ENCODE results near the gene PTPN11. TPM values are rescaled to one million over a fixed set of nuclear protein-coding genes. Genes with fewer than 3 reads are reported as not detected.

Gene PTPN11
- total and polyA plus RNA-seq, 10 of the 15 experiments (the other 5 are each of a cell fraction or from before 2014, with no cell fraction given): 14.6 to 85.2 (median 58.6) TPM

DNA sequence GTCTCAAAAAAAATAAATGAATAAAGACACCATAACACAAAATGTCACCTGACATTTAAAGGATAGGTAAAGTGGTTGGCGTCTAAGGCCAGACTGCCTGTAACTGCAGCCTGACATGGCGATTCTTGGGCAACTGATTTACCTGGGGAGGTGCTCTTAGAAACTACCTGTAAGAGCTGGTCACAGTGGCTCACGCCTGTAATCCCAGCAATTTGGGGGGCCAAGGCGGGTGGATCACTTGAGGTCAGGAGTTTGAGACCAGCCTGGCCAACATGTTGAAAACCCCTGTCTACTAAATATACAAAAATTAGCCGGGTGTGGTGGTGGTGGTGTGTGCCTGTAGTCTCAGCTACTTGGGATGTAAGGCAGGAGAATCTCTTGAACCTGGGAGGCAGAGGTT lies 17.7 kb upstream of the PTPN11 start:
- no TSS peak for BruUV-seq (replicated peaks)
- intact Hi-C loops (cut with micrococcal nuclease; ENCODE audit: unreplicated experiment) (no loop called here), in situ Hi-C loops (cut with MboI) (no loop called here)
- DNase-seq (ENCODE audit: low read depth, low spot score) (no peak), FAIRE-seq (no peak), ATAC-seq (no peak)
- Histone ChIP-seq H3K9ac (ENCODE audit: control insufficient read depth, insufficient read depth, low read length) (no peak overlapping the region), H3K4me2 (ENCODE audit: control insufficient read depth, insufficient read depth) (no peak overlapping the region), H3K27me3 (replicated peaks in 1 of 2; ENCODE audit: control insufficient read depth in 2 of 2, insufficient read depth in 2 of 2, low read length in 1 of 2) (no peaks in the 10 kb centered on the region; a peak in 1 of 4 replicates), H3K4me1 (ENCODE audit: control insufficient read depth, insufficient read depth, low read length) (no peaks in the 10 kb centered on the region), H3K9me3 (replicated peaks; ENCODE audit: control insufficient read depth, insufficient read depth, low read length) (no peaks in the 10 kb centered on the region), H4K20me1 (ENCODE audit: control insufficient read depth, insufficient read depth) (peaks cover 2% of the 10 kb centered on the region; the same call in 1 of the 2 replicates), H3K4me3 (no peak overlapping the region), H3K27ac (ENCODE audit: control insufficient read depth, insufficient read depth) (no peak overlapping the region), H3K36me3 (ENCODE audit: control insufficient read depth in 2 of 2, insufficient read depth in 2 of 2, low read length in 1 of 2) (peaks cover 10% of the 10 kb centered on the region in 2 experiments), H2AFZ (ENCODE audit: control insufficient read depth, low read depth, low read length) (no peak overlapping the region), H3K79me2 (ENCODE audit: control insufficient read depth, insufficient read depth, low read length) (no peaks in the 10 kb centered on the region)
- CTCF ChIA-PET: interaction anchor here (0.9 to 2.6 kb wide), 2 partner anchors 10 to 13 kb away, joined by 3 to 12 read pairs; no protein-coding TSS in a partner anchor
- no peak for TF ChIP-seq CBFB (IDR thresholded peaks at IDR 0.05; ENCODE audit: low read depth)
- no peak for TF ChIP-seq IRF4 (IDR thresholded peaks at IDR 0.05; ENCODE audit: low read depth, low read length)
- TF ChIP-seq, protein P1, sequence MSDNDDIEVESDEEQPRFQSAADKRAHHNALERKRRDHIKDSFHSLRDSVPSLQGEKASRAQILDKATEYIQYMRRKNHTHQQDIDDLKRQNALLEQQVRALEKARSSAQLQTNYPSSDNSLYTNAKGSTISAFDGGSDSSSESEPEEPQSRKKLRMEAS (IDR thresholded peaks at IDR 0.05; ENCODE audit: low read depth, low read length): no peak
- TF ChIP-seq, protein P2, sequence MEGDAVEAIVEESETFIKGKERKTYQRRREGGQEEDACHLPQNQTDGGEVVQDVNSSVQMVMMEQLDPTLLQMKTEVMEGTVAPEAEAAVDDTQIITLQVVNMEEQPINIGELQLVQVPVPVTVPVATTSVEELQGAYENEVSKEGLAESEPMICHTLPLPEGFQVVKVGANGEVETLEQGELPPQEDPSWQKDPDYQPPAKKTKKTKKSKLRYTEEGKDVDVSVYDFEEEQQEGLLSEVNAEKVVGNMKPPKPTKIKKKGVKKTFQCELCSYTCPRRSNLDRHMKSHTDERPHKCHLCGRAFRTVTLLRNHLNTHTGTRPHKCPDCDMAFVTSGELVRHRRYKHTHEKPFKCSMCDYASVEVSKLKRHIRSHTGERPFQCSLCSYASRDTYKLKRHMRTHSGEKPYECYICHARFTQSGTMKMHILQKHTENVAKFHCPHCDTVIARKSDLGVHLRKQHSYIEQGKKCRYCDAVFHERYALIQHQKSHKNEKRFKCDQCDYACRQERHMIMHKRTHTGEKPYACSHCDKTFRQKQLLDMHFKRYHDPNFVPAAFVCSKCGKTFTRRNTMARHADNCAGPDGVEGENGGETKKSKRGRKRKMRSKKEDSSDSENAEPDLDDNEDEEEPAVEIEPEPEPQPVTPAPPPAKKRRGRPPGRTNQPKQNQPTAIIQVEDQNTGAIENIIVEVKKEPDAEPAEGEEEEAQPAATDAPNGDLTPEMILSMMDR (IDR thresholded peaks at IDR 0.05 in 2 of 3, conservative IDR thresholded peaks at IDR 0.05 in 1 of 3; ENCODE audit: control insufficient read depth in 2 of 3, extremely low read depth in 1 of 3, insufficient read depth in 1 of 3, low read depth in 3 of 3, low read length in 3 of 3): no peak
- TF ChIP-seq NRF1 (conservative IDR thresholded peaks at IDR 0.05; ENCODE audit: low read depth, low read length): no peak
- no peak for TF ChIP-seq SMARCA5 (IDR thresholded peaks at IDR 0.05)
- TF ChIP-seq, protein P3, sequence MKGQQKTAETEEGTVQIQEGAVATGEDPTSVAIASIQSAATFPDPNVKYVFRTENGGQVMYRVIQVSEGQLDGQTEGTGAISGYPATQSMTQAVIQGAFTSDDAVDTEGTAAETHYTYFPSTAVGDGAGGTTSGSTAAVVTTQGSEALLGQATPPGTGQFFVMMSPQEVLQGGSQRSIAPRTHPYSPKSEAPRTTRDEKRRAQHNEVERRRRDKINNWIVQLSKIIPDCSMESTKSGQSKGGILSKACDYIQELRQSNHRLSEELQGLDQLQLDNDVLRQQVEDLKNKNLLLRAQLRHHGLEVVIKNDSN (IDR thresholded peaks at IDR 0.05; ENCODE audit: borderline replicate concordance, extremely low read length, insufficient read depth, low read depth, low read length): no peak
- TF ChIP-seq, protein P4, sequence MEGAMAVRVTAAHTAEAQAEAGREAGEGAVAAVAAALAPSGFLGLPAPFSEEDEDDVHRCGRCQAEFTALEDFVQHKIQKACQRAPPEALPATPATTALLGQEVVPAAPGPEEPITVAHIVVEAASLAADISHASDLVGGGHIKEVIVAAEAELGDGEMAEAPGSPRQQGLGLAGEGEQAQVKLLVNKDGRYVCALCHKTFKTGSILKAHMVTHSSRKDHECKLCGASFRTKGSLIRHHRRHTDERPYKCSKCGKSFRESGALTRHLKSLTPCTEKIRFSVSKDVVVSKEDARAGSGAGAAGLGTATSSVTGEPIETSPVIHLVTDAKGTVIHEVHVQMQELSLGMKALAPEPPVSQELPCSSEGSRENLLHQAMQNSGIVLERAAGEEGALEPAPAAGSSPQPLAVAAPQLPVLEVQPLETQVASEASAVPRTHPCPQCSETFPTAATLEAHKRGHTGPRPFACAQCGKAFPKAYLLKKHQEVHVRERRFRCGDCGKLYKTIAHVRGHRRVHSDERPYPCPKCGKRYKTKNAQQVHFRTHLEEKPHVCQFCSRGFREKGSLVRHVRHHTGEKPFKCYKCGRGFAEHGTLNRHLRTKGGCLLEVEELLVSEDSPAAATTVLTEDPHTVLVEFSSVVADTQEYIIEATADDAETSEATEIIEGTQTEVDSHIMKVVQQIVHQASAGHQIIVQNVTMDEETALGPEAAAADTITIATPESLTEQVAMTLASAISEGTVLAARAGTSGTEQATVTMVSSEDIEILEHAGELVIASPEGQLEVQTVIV (IDR thresholded peaks at IDR 0.05; ENCODE audit: borderline replicate concordance, partially characterized antibody): no peak
- no peak for TF ChIP-seq REST (IDR thresholded peaks at IDR 0.05; ENCODE audit: low read depth, low read length)
- TF ChIP-seq NFYB (IDR thresholded peaks at IDR 0.05; ENCODE audit: insufficient read depth, low read depth, low read length): no peak
- TF ChIP-seq DPF2 (IDR thresholded peaks at IDR 0.05): no peak
- no peak for TF ChIP-seq IKZF2 (IDR thresholded peaks at IDR 0.05)
- no peak for TF ChIP-seq KDM1A (IDR thresholded peaks at IDR 0.05; ENCODE audit: borderline replicate concordance)
- TF ChIP-seq RUNX3 (IDR thresholded peaks at IDR 0.05; ENCODE audit: low read length): no peak
- SMC1A ChIA-PET (ENCODE audit: uncharacterized antibody, unreplicated experiment): no interaction called here
- POLR2A ChIA-PET: no interaction called here
- RAD21 ChIA-PET (ENCODE audit: unreplicated experiment): no interaction called here
- WGBS (ENCODE audit: insufficient coverage, insufficient replicate concordance, low lambda C conversion rate, missing lambda C conversion rate): 79% methylated on average over 5 of the region's 5 CpGs

Data from GM12878 (cell line).